ENCODE results near the gene C1QTNF5.

Gene C1QTNF5

GRCh38 chr11:119316729-119317591 lies 23.7 kb downstream of the C1QTNF5 start, which contains the start of gene MCAM:
MCAM (minus strand) TSS chr11:119317130; CDS start chr11:119317101, 29 bp downstream.
- DNase-seq: no peak

GRCh38 chr11:119316016-119316728 lies 24.5 kb downstream of the C1QTNF5 start:
- DNase-seq: no peak

GRCh38 chr11:119315131-119316015 lies 25.3 kb downstream of the C1QTNF5 start:
- peak; percentile 52 to 53 for DNase-seq

- DNase-seq: no peak
Measured at GRCh38 chr11:119314726-119315125, 26.0 kb downstream of the C1QTNF5 start.

GRCh38 chr11:119310682-119311052 lies 30.0 kb downstream of the C1QTNF5 start:
- DNase-seq: no peak

- DNase-seq: no peak
Measured at GRCh38 chr11:119309953-119310681, 30.6 kb downstream of the C1QTNF5 start.

- no peak for DNase-seq
Measured at GRCh38 chr11:119309411-119309810, 31.3 kb downstream of the C1QTNF5 start.

GRCh38 chr11:119307974-119308373 lies 32.7 kb downstream of the C1QTNF5 start:
- DNase-seq: no peak

GRCh38 chr11:119307219-119307618 lies 33.5 kb downstream of the C1QTNF5 start:
- no peak for DNase-seq

GRCh38 chr11:119306373-119306890 lies 34.3 kb downstream of the C1QTNF5 start:
- DNase-seq: no peak

GRCh38 chr11:119305556-119306372 lies 34.9 kb downstream of the C1QTNF5 start:
- DNase-seq: no peak

GRCh38 chr11:119303227-119303718 lies 37.4 kb downstream of the C1QTNF5 start:
- no peak for DNase-seq

GRCh38 chr11:119300198-119300964 lies 40.3 kb downstream of the C1QTNF5 start:
- no peak for DNase-seq

GRCh38 chr11:119299416-119299815 lies 41.3 kb downstream of the C1QTNF5 start:
- DNase-seq: no peak

- no peak for DNase-seq
Measured at GRCh38 chr11:119298726-119299125, 42.0 kb downstream of the C1QTNF5 start.

GRCh38 chr11:119297938-119298337 lies 42.7 kb downstream of the C1QTNF5 start:
- DNase-seq: no peak

GRCh38 chr11:119295178-119295577 lies 45.5 kb downstream of the C1QTNF5 start:
- no peak for DNase-seq

GRCh38 chr11:119293461-119293860 lies 47.2 kb downstream of the C1QTNF5 start:
- DNase-seq: no peak

- DNase-seq: no peak
Measured at GRCh38 chr11:119290894-119291497, 49.7 kb downstream of the C1QTNF5 start.
